GM19468 (cell line): ENCODE results near the gene SKAP2.
"Not testable (repeated sequence)": the region's sequence is repeated elsewhere in the genome, so short reads cannot be mapped to it uniquely, and the experiment has no call there.

Experiments
- ATAC-seq: cut with Tn5 transposase; IDR thresholded peaks from one replicate; pipeline ENCODE4 v1.9.1; 2021; ENCODE audit warnings: mild to moderate bottlenecking, moderate library complexity, moderate number of reproducible peaks; ENCODE audit not compliant: unreplicated experiment; ENCODE audit errors: extremely low read depth

Gene SKAP2

GRCh38 chr7:26858241-26858715, 6.1 kb downstream of the SKAP2 start:
- ATAC-seq = no peak

DNA sequence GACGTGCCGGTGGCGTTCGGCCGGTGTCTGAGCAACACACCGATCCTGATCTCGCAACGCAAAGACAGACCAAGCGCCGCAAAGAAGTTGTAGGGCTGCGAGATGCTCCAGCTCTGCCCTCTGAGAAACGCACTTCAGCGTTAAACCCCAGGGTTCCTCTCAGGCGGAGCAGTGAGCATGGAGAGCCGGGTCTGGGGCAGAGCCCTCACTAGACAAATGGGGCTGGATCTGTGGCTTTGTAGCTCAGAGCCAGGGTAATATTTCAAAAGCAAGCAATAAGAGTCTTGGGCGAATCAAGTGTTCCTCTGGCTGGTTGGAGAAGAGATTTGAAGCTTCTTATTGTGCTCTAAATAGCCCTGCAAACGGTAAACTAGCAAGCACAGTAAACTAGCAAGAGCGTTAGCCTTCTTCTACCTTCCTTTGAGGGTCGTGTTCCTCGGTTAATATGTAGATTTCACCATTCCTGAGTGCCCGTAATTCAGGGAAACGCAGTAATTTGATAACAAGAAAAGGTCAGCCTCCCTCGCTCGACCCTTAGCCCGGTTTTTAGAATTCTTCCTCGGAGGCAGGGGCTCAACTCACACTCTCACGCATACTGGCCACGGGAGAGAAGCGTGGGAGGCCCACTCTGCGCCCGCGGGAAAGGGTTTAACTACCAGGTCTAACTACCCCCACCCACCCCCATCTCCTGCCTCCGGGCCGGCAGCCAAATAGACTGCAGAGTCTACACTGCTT, 6.7 kb downstream of the SKAP2 start:
- ATAC-seq = no peak

DNA sequence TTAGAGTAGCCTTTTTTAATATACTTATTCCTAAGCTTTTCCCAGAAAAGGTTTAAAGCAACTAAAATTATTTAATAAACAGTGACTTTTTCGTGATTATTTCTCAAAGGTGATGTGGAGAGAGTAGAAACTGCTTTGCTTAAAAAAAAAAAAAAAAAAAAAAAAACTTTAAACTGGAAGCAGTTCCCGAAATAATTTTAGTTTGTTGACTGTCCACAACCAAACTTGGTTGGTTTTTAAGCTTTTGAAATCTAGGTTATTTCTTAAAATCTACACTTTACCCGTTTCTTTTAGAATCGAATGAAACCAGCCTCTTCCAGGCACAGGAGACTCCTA, 7.3 kb downstream of the SKAP2 start:
- ATAC-seq = no peak

- ATAC-seq = no peak
These were observed 8.0 kb downstream of the SKAP2 start for GRCh38 chr7:26856176-26856985.

- ATAC-seq = no peak
These were observed 9.2 kb downstream of the SKAP2 start for GRCh38 chr7:26854876-26855855.

GRCh38 chr7:26853788-26854393, 10.5 kb downstream of the SKAP2 start:
- no peak for ATAC-seq

- ATAC-seq = no peak
These were observed 14.2 kb downstream of the SKAP2 start for GRCh38 chr7:26850193-26850651.

DNA sequence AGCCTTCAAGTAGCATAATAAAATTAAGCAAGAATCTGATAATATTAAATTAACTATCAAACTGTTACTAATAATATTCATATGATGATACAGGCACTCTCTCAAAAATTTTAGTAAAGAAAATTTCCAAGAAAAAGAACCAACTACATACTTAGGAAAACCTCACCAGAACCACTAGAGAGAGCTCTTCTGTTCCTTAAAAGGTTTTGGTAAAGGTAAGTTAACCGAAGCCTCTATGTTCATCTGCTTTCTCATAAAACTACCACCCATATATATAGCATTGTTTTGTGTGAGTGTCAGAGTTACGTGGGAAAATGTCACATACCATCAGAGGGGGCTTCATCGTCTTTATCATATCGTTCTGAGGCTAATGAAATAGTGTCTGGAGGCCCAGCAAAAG, 20.7 kb downstream of the SKAP2 start:
- ATAC-seq = no peak

DNA sequence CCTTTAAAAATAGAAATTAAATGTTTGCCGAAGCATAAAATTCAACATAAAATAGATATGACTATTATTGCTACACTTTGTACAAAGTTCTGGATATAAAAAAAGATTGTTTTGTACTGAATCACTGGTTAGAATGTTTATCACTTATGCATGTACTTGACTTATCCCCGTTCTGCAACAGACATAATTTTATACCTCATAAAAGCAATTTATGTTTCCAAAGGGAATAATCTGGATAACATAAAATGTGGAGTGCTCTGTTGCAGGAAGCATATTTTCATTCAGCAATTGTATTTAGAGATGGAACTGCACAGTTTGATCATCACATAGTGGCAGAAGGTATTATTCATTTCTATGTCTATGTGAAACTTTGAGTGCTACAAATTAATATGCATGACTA, 21.5 kb downstream of the SKAP2 start:
- ATAC-seq = no peak

- no peak for ATAC-seq
These were observed 23.2 kb downstream of the SKAP2 start for GRCh38 chr7:26841003-26841739.

DNA sequence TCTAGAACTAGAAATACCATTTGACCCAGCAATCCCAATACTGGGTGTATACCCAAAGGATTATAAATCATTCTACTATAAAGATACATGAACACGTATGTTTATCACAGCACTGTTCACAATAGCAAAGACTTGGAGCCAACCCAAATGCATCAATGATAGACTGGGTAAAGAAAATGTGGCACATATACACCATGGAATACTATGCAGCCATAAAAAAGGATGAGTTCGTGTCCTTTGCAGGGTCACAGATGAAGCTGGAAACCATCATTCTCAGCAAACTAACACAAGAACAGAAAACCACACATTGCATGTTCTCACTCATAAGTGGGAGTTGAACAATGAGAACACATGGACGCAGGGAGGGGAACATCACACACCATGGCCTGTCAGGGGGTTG, 27.6 kb downstream of the SKAP2 start:
- ATAC-seq = not testable (repeated sequence)

- ATAC-seq = no peak
These were observed 49.0 kb downstream of the SKAP2 start for GRCh38 chr7:26815426-26815825.

DNA sequence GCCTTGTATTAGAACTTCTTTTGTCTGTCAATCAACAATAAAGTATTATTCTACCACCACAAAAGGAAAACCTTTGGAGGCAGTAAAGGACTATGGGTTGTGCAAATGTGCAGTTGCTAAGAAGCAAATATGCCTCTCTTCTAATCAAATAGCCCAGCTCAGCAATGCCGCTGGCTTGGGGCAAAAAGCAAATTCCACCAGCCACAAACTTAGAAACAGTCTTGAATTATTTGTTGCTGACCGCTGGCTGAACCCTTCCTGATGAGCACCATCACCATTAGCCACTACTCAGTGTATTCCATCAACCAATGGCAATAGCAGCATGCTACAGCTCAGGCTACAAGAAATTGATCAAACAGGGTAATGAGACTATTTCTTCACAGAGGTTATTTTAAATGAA, 51.0 kb downstream of the SKAP2 start:
- ATAC-seq = no peak

DNA sequence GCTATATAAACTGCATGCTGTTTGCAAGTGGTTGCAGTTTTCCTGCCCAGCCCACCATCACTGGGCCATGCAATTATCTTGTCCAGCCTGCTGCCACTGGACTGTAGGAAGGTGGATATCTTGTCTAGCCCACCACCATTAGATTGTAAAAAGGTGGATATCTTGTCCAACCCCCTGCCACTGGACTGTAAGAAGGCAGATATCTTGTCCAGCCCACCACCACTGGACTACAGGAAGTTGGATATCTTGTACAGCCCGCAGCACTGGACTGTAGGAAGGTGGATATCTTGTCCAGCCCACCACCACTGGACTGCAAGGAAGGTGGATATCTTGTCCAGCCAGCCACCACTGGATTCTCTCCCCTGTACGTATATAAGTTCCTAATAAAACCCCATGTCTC, 69.8 kb downstream of the SKAP2 start:
- no peak for ATAC-seq

DNA sequence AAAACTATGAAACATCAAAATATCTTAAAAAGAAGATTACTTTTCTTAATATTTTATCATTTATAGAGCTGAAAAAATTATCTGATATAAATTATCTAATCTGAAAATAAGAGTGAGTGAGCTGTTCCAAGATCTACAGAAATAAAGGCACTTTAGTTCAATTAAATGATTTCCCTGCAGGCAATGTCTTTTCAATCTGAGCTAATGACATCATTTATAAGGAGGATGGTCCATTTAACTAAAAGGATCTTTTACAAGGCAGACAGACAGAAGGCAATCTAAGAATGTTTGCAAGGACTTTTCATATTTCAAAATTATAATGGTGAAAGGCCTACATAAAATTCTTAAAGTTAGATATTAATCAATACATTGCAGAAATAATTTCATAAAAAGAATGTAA, 71.8 kb downstream of the SKAP2 start:
- ATAC-seq = no peak

DNA sequence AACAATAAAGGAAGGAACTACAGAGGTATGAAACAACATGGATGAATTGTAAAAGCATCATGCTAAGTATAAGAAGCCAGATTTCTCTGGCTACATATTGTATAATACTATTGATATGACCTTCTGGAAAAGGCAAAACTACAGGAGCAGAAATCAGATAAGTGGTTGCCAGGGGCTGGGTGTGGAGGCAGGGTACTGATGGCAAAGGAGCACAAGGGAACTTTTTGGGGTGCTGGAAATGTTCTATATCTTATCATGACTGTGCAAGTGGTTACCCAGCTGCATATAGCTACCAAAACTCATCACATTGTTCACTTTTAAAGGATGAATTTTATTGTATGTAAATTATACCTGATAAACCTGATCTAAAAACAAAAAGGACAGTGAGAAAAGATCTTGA, 72.4 kb downstream of the SKAP2 start:
- no peak for ATAC-seq

GRCh38 chr7:26789481-26790184, 74.8 kb downstream of the SKAP2 start:
- ATAC-seq = no peak

DNA sequence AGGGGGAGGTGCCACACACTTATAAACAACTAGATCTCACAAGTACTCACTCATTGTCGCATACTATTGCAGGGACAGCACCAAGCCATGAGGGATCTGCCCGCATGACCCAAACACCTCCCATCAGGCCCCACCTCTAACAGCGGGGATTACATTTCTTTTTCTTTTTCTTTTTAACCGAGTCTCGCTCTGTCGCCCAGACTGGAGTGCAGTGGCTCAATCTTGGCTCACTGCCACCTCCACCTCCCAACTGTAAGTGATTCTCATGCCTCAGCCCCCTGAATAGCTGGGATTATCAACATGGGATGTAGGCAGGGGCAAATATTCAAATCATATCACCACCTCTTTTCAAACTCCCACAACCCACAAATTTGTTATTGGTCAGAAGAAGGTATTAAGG, 76.7 kb downstream of the SKAP2 start:
- ATAC-seq = no peak

GRCh38 chr7:26784118-26784517, 80.3 kb downstream of the SKAP2 start:
- ATAC-seq = no peak
